HEK293 (cell line): ENCODE results near the gene TRIM3.

ENCODE experiments used
- CTCF ChIA-PET: fragments of 350-600 bp; formaldehyde crosslinking; extraction: SDS; loops from one replicate; lab custom pipeline; 2021; ENCODE audit warnings: antibody characterized with exemption; lab: Yijun Ruan, JAX
- POLR2A ChIA-PET: fragments of 300-600 bp; formaldehyde crosslinking; extraction: SDS; loops from one replicate; lab custom pipeline; 2020; ENCODE audit warnings: antibody characterized with exemption, inconsistent platforms; lab: Yijun Ruan, JAX
- H3K27ac ChIP-seq: fragments of 200-500 bp; sonication (Bioruptor generic); 2 replicates; pipeline ENCODE4 v1.5.1; 2014; ENCODE audit warnings: low read depth, low read length, control low read depth, inconsistent platforms; ENCODE audit errors: extremely low read depth
- H3K36me3 ChIP-seq, 2 experiments: fragments of 200-500 bp in 1 of 2; sonication (Bioruptor generic) in 1 of 2; 1 replicate in 1 of 2; 2 replicates in 1 of 2; pipeline ENCODE4 v1.5.1; 2014 to 2017; ENCODE audit warnings: inconsistent platforms in 2 of 2, low read length in 2 of 2; ENCODE audit not compliant: control insufficient read depth in 2 of 2, insufficient read depth in 1 of 2
- H3K4me1 ChIP-seq: fragments of 200-500 bp; sonication (Bioruptor generic); 2 replicates; pipeline ENCODE4 v1.5.1; 2014; ENCODE audit warnings: mild to moderate bottlenecking, low read length, inconsistent platforms; ENCODE audit not compliant: control insufficient read depth, insufficient read depth
- H3K4me3 ChIP-seq: 2 replicates; pipeline ENCODE4 v1.5.1; 2011; ENCODE audit warnings: low read depth, mild to moderate bottlenecking, control low read depth, low read length, moderate library complexity
- H3K9me3 ChIP-seq: fragments of 200-500 bp; sonication (Bioruptor generic); 2 replicates; pipeline ENCODE4 v1.5.1; 2014; ENCODE audit warnings: low read depth, low read length, inconsistent platforms; ENCODE audit not compliant: control insufficient read depth, insufficient read depth
- HOXC10 ChIP-seq: sonication (generic); formaldehyde crosslinking; IDR thresholded peaks from 2 replicates; pipeline ENCODE4 v1.8.1; 2023; ENCODE audit warnings: mild to moderate bottlenecking, missing genetic modification reagents
- HOXD13 ChIP-seq: sonication (generic); formaldehyde crosslinking; IDR thresholded peaks from 2 replicates; pipeline ENCODE4 v1.8.0; 2022; ENCODE audit warnings: missing genetic modification reagents, borderline replicate concordance
- KLF10 ChIP-seq: fragments of 450-650 bp; IDR thresholded peaks from 2 replicates; pipeline ENCODE4 v1.5.1; 2018; ENCODE audit warnings: missing biosample characterization, mild to moderate bottlenecking, missing genetic modification characterization
- MYNN ChIP-seq: fragments of 450-650 bp; formaldehyde crosslinking; IDR thresholded peaks from 2 replicates; pipeline ENCODE4 v1.5.1; 2016; ENCODE audit warnings: missing biosample characterization, missing genetic modification characterization, borderline replicate concordance
- SALL2 ChIP-seq: fragments of 450-650 bp; formaldehyde crosslinking; IDR thresholded peaks from 2 replicates; pipeline ENCODE4 v1.5.0; 2017; ENCODE audit warnings: missing biosample characterization, mild to moderate bottlenecking, missing genetic modification characterization, borderline replicate concordance
- YY1 ChIP-seq: fragments of 450-650 bp; formaldehyde crosslinking; IDR thresholded peaks from 2 replicates; pipeline ENCODE4 v1.5.1; 2018; ENCODE audit warnings: missing biosample characterization, missing genetic modification characterization
- ZFP37 ChIP-seq: fragments of 450-650 bp; formaldehyde crosslinking; IDR thresholded peaks from 2 replicates; pipeline ENCODE4 v1.5.1; 2016; ENCODE audit warnings: missing biosample characterization, missing genetic modification characterization
- ZNF114 ChIP-seq: fragments of 450-650 bp; formaldehyde crosslinking; IDR thresholded peaks from 2 replicates; pipeline ENCODE4 v1.5.0; 2017; ENCODE audit warnings: missing biosample characterization, missing genetic modification characterization
- ZNF138 ChIP-seq: fragments of 450-650 bp; formaldehyde crosslinking; IDR thresholded peaks from 2 replicates; pipeline ENCODE4 v1.5.1; 2016; ENCODE audit warnings: missing biosample characterization, missing genetic modification characterization, borderline replicate concordance
- ZNF155 ChIP-seq: fragments of 450-650 bp; formaldehyde crosslinking; IDR thresholded peaks from 2 replicates; pipeline ENCODE4 v1.5.1; 2016; ENCODE audit warnings: missing biosample characterization, missing genetic modification characterization
- ZNF16 ChIP-seq: fragments of 450-650 bp; formaldehyde crosslinking; IDR thresholded peaks from 2 replicates; pipeline ENCODE4 v1.5.1; 2016; ENCODE audit warnings: low read depth, missing biosample characterization, missing genetic modification characterization
- ZNF214 ChIP-seq: fragments of 450-650 bp; formaldehyde crosslinking; IDR thresholded peaks from 2 replicates; pipeline ENCODE4 v1.5.1; 2017; ENCODE audit warnings: missing biosample characterization, mild to moderate bottlenecking, missing genetic modification characterization, borderline replicate concordance
- ZNF341 ChIP-seq: fragments of 450-650 bp; formaldehyde crosslinking; IDR thresholded peaks from 2 replicates; pipeline ENCODE4; 2016; ENCODE audit warnings: low read depth, missing biosample characterization, missing genetic modification characterization
- ZNF37A ChIP-seq: fragments of 450-650 bp; IDR thresholded peaks from 2 replicates; pipeline ENCODE4 v1.5.1; 2018; ENCODE audit warnings: missing biosample characterization, missing genetic modification characterization
- ZNF530 ChIP-seq: fragments of 450-650 bp; formaldehyde crosslinking; IDR thresholded peaks from 2 replicates; pipeline ENCODE4 v1.5.1; 2016; ENCODE audit warnings: low read depth, missing biosample characterization, missing genetic modification characterization
- ZNF596 ChIP-seq: fragments of 450-650 bp; IDR thresholded peaks from 2 replicates; pipeline ENCODE4 v1.5.0; 2018; ENCODE audit warnings: missing biosample characterization, mild to moderate bottlenecking, missing genetic modification characterization, moderate library complexity
- ZNF621 ChIP-seq: fragments of 450-650 bp; formaldehyde crosslinking; IDR thresholded peaks from 2 replicates; pipeline ENCODE4 v1.5.1; 2017; ENCODE audit warnings: missing biosample characterization, missing genetic modification characterization
- ZNF629 ChIP-seq: fragments of 450-650 bp; formaldehyde crosslinking; IDR thresholded peaks from 2 replicates; pipeline ENCODE4 v1.5.1; 2017; ENCODE audit warnings: missing biosample characterization, missing genetic modification characterization
- ZNF843 ChIP-seq: fragments of 450-650 bp; formaldehyde crosslinking; IDR thresholded peaks from 2 replicates; pipeline ENCODE4 v1.5.1; 2016; ENCODE audit warnings: missing biosample characterization, missing genetic modification characterization
- TF ChIP-seq, protein P1 (sequence below): fragments of 450-650 bp; formaldehyde crosslinking; IDR thresholded peaks from 2 replicates; pipeline ENCODE4 v1.5.1; 2016; ENCODE audit warnings: missing biosample characterization, missing genetic modification characterization
- TF ChIP-seq, protein P2 (sequence below): fragments of 450-650 bp; formaldehyde crosslinking; IDR thresholded peaks from 2 replicates; pipeline ENCODE4 v1.5.1; 2016; ENCODE audit warnings: missing biosample characterization, missing genetic modification characterization
- TF ChIP-seq, protein P3 (sequence below): fragments of 450-650 bp; formaldehyde crosslinking; IDR thresholded peaks from 2 replicates; pipeline ENCODE4 v1.5.1; 2017; ENCODE audit warnings: missing biosample characterization, mild to moderate bottlenecking, missing genetic modification characterization, moderate library complexity

Gene TRIM3

DNA sequence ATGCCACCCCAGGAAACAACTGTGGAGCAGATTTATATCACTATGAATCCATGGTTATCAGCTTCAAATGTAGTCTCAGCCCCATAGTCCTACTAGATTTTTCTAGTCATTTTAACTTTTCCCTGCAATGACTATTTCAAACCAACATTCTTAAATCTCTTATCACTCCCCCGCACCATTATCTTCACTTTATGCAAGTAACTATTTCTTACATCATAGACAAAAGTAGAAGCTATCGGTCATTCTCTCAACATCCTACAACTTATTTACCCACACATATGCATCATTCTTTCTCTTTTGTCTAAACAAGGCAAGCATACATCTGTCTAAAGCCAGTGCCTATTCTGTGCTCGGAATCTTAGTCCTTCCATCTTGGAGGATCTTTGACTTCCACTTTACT, 11.9 kb upstream of the TRIM3 start (continued):
- TF ChIP-seq ZNF596, result no peak
- TF ChIP-seq YY1, result no peak
- TF ChIP-seq HOXD13, result no peak
- no peak for TF ChIP-seq HOXC10 (CRISPR knock-in tag)
- TF ChIP-seq, protein P1, sequence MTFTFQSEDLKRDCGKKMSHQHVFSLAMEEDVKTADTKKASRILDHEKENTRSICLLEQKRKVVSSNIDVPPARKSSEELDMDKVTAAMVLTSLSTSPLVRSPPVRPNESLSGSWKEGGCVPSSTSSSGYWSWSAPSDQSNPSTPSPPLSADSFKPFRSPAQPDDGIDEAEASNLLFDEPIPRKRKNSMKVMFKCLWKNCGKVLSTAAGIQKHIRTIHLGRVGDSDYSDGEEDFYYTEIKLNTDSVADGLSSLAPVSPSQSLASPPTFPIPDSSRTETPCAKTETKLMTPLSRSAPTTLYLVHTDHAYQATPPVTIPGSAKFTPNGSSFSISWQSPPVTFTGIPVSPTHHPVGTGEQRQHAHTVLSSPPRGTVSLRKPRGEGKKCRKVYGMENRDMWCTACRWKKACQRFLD, result no peak
- TF ChIP-seq, all 188 proteins: peak for 0

DNA sequence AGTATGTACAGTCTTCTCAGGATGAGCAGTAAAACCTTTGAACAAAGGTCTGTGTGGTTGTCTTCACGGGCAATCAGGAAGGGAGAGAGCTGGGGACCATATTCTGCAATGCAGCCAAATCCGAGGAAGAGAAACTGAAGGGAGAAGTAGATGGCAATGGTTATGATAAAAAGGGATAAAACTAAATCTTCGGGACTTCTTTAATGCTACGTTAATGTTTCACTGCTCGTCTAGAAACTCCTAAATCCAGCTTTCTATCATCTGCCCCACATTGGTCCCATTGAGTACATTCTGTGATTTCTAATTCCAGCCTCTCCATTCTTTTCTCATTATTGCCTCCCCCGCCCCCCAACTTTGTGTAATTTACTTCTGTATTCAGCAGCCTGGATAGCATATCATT, 9.3 kb upstream of the TRIM3 start:
- TF ChIP-seq ZNF341 (tag by site-specific recombination), result no peak
- no peak for TF ChIP-seq ZNF214
- TF ChIP-seq ZNF629, result no peak
- Histone ChIP-seq H3K4me1 (no peaks in the 10 kb centered on the region), H3K4me3 (no peak overlapping the region), H3K9me3 (no peaks in the 10 kb centered on the region), H3K27ac (no peak overlapping the region), H3K36me3 (peaks cover 0 to 81% of the 10 kb centered on the region in 2 experiments; a peak in 1 of 3 replicates)
- ChIA-PET CTCF (interaction anchor here (0.6 to 1.5 kb wide), 4 partner anchors 9 to 104 kb away, joined by 3 to 5 read pairs (median 3); partner anchors contain the start of gene HPX), POLR2A (interaction anchor here (2.9 kb wide), 1 partner anchor 14 kb away, joined by 40 read pairs; no protein-coding TSS in a partner anchor)

DNA sequence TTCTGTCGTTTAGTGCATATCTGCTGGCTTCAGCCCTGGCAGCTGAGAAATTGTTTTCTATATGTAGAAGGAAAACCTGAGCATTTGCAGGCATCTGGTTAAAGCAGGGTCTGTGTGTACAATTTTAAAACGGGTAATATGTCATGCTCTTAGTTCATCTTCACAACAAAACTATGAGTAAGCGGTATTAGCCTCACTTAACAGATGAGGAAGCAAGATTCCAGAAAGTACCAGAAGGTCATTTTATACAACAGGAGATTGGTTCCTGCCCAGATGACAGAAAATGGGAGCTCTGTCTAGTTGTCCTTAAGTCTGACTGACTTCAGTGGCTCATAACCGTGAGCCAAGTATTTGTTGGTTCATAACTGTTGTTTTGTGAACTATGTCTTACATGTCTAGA, 8.7 kb upstream of the TRIM3 start:
- Histone ChIP-seq H3K4me1 (no peaks in the 10 kb centered on the region), H3K9me3 (no peaks in the 10 kb centered on the region), H3K27ac (no peak overlapping the region), H3K36me3 (peaks cover 0 to 81% of the 10 kb centered on the region in 2 experiments; a peak in 1 of 3 replicates), H3K4me3 (peak overlapping the region; percentile 73)
- no peak for TF ChIP-seq ZNF843 (tag by site-specific recombination)
- no peak for TF ChIP-seq ZNF530
- TF ChIP-seq HOXC10 (CRISPR knock-in tag), result no peak
- no peak for TF ChIP-seq ZNF114 (tag by site-specific recombination)
- TF ChIP-seq, protein P2, sequence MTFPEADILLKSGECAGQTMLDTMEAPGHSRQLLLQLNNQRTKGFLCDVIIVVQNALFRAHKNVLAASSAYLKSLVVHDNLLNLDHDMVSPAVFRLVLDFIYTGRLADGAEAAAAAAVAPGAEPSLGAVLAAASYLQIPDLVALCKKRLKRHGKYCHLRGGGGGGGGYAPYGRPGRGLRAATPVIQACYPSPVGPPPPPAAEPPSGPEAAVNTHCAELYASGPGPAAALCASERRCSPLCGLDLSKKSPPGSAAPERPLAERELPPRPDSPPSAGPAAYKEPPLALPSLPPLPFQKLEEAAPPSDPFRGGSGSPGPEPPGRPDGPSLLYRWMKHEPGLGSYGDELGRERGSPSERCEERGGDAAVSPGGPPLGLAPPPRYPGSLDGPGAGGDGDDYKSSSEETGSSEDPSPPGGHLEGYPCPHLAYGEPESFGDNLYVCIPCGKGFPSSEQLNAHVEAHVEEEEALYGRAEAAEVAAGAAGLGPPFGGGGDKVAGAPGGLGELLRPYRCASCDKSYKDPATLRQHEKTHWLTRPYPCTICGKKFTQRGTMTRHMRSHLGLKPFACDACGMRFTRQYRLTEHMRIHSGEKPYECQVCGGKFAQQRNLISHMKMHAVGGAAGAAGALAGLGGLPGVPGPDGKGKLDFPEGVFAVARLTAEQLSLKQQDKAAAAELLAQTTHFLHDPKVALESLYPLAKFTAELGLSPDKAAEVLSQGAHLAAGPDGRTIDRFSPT (tag by site-specific recombination), result no peak
- TF ChIP-seq, protein P3, sequence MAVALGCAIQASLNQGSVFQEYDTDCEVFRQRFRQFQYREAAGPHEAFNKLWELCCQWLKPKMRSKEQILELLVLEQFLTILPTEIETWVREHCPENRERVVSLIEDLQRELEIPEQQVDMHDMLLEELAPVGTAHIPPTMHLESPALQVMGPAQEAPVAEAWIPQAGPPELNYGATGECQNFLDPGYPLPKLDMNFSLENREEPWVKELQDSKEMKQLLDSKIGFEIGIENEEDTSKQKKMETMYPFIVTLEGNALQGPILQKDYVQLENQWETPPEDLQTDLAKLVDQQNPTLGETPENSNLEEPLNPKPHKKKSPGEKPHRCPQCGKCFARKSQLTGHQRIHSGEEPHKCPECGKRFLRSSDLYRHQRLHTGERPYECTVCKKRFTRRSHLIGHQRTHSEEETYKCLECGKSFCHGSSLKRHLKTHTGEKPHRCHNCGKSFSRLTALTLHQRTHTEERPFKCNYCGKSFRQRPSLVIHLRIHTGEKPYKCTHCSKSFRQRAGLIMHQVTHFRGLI, result no peak
- no peak for TF ChIP-seq ZNF37A (tag by site-specific recombination)
- TF ChIP-seq ZNF155 (tag by site-specific recombination), result no peak
- TF ChIP-seq SALL2 (tag by site-specific recombination), result no peak
- TF ChIP-seq ZNF138 (tag by site-specific recombination), result no peak
- no peak for TF ChIP-seq KLF10 (tag by site-specific recombination)
- no peak for TF ChIP-seq MYNN
- no peak for TF ChIP-seq ZNF621 (tag by site-specific recombination)
- TF ChIP-seq ZNF16 (tag by site-specific recombination), result no peak
- TF ChIP-seq ZFP37, result no peak
- ChIA-PET CTCF (interaction anchor here (0.6 to 1.6 kb wide), 9 partner anchors 8 to 103 kb away, joined by 3 to 8 read pairs (median 3); partner anchors contain the start of gene HPX), POLR2A (interaction anchor here (1.1 to 2.9 kb wide), 6 partner anchors 8 to 199 kb away, joined by 3 to 40 read pairs (median 10); partner anchors contain the start of genes APBB1, TPP1 and TRIM3)
